BLaER1 (cell line): ENCODE data around the gene ZEB1.

Experiments
- H3K27ac ChIP-seq: shearing (Covaris generic); formaldehyde crosslinking; 2 replicates; pipeline ENCODE4 v1.8.1; 2022
- H3K27me3 ChIP-seq: shearing (Covaris generic); formaldehyde crosslinking; 2 replicates; pipeline ENCODE4 v1.8.1; 2022
- H3K36me3 ChIP-seq: shearing (Covaris generic); formaldehyde crosslinking; 2 replicates; pipeline ENCODE4 v1.8.1; 2022
- H3K4me1 ChIP-seq: shearing (Covaris generic); formaldehyde crosslinking; 2 replicates; pipeline ENCODE4 v1.8.1; 2022
- H3K4me2 ChIP-seq: shearing (Covaris generic); formaldehyde crosslinking; 2 replicates; pipeline ENCODE4 v1.8.1; 2022
- H3K4me3 ChIP-seq: shearing (Covaris generic); formaldehyde crosslinking; 2 replicates; pipeline ENCODE4 v1.8.1; 2022
- H3K9ac ChIP-seq: shearing (Covaris generic); formaldehyde crosslinking; 2 replicates; pipeline ENCODE4 v1.8.1; 2022
- H3K9me3 ChIP-seq: shearing (Covaris generic); formaldehyde crosslinking; 2 replicates; pipeline ENCODE4 v1.8.1; 2022
- H4K20me1 ChIP-seq: shearing (Covaris generic); formaldehyde crosslinking; 2 replicates; pipeline ENCODE4 v1.8.1; 2022
- Cebpa-rat ChIP-seq: shearing (Covaris generic); IDR thresholded peaks from 2 replicates; pipeline ENCODE4 v1.8.1; 2022

The ZEB1 gene

DNA sequence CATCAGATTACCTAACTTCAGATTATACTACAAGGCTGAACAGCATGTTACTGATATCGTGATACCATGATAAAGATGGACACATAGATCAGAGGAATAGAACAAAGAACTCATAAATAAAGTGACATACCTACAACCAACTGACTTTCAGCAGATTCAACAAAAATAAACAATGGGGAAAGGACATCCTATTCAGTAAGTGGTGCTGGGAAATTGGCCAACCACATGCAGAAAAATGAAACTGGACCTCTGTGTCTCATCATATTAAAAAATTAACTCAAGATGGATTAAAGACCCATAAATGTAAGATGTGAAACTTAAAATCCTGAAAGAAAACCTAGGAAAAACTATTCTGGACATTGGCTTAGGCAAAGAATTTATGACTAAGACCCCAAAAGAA lies 158.6 kb downstream of the ZEB1 start:
- Histone ChIP-seq H3K9me3 (peaks cover 7% of the 10 kb centered on the region; the same call in 1 of the 2 replicates), H4K20me1 (no peaks in the 10 kb centered on the region), H3K4me2 (no peak overlapping the region), H3K27me3 (no peaks in the 10 kb centered on the region), H3K9ac (no peak overlapping the region), H3K27ac (no peak overlapping the region), H3K4me3 (no peak overlapping the region), H3K36me3 (no peaks in the 10 kb centered on the region), H3K4me1 (no peaks in the 10 kb centered on the region)
- TF ChIP-seq Cebpa-rat = no peak

GRCh38 chr10:31479752-31480151 lies 160.7 kb downstream of the ZEB1 start:
- TF ChIP-seq Cebpa-rat = no peak
- Histone ChIP-seq H3K4me2 (no peak overlapping the region), H3K27me3 (no peaks in the 10 kb centered on the region)

GRCh38 chr10:31483546-31483945 lies 164.5 kb downstream of the ZEB1 start:
- H4K20me1 ChIP-seq = no peaks in the 10 kb centered on the region
- no peaks in the 10 kb centered on the region for H3K36me3 ChIP-seq
- no peak overlapping the region for H3K9ac ChIP-seq
- no peak overlapping the region for H3K27ac ChIP-seq
- TF ChIP-seq Cebpa-rat = no peak
- H3K27me3 ChIP-seq = no peaks in the 10 kb centered on the region
- H3K4me3 ChIP-seq = no peak overlapping the region
- H3K9me3 ChIP-seq = no peaks in the 10 kb centered on the region
- H3K4me1 ChIP-seq = no peaks in the 10 kb centered on the region
- no peak overlapping the region for H3K4me2 ChIP-seq

More at GRCh38 chr10:31479752-31480151, 160.7 kb downstream of the ZEB1 start:
- Histone ChIP-seq H4K20me1 (no peaks in the 10 kb centered on the region), H3K9ac (no peak overlapping the region), H3K36me3 (no peaks in the 10 kb centered on the region), H3K27ac (no peak overlapping the region), H3K4me3 (no peak overlapping the region), H3K4me1 (no peaks in the 10 kb centered on the region), H3K9me3 (peaks cover 7% of the 10 kb centered on the region; the same call in 1 of the 2 replicates)

GRCh38 chr10:31484431-31485135 lies 165.6 kb downstream of the ZEB1 start:
- no peak for TF ChIP-seq Cebpa-rat
- H3K27ac ChIP-seq = no peak overlapping the region
- no peak overlapping the region for H3K9ac ChIP-seq
- no peaks in the 10 kb centered on the region for H3K9me3 ChIP-seq
- no peaks in the 10 kb centered on the region for H3K27me3 ChIP-seq
- no peaks in the 10 kb centered on the region for H3K36me3 ChIP-seq
- no peak overlapping the region for H3K4me3 ChIP-seq
- no peaks in the 10 kb centered on the region for H4K20me1 ChIP-seq
- no peaks in the 10 kb centered on the region for H3K4me1 ChIP-seq
- no peak overlapping the region for H3K4me2 ChIP-seq

- no peaks in the 10 kb centered on the region for H3K27me3 ChIP-seq
- H3K4me1 ChIP-seq = no peaks in the 10 kb centered on the region
- no peak for TF ChIP-seq Cebpa-rat
- H3K36me3 ChIP-seq = no peaks in the 10 kb centered on the region
- H4K20me1 ChIP-seq = no peaks in the 10 kb centered on the region
- H3K9me3 ChIP-seq = no peaks in the 10 kb centered on the region; the same call in 1 of the 2 replicates
- no peak overlapping the region for H3K4me3 ChIP-seq
- no peak overlapping the region for H3K27ac ChIP-seq
- H3K4me2 ChIP-seq = no peak overlapping the region
- H3K9ac ChIP-seq = no peak overlapping the region
Observed at GRCh38 chr10:31490858-31491504, 172.0 kb downstream of the ZEB1 start.

DNA sequence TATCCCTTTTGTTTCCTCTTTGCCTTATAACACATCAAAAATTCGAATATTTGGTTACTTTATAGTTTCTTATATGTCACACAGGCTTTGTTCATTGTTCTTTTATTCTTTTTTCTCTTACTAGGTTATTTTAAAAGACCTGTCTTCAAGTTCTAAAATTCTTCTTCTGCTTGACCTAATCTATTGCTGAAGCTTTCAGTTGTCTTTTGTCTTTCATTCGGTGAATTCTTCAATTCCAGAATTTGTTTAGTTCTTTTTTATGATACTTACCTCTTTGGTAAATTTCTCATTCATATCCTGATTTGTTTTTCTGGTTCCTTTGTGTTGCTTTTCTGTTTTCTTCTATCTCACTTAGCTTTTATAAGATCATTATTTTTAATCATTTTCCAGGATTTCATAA lies 188.4 kb downstream of the ZEB1 start:
- Histone ChIP-seq H3K4me2 (no peak overlapping the region), H3K4me3 (no peak overlapping the region), H3K9ac (no peak overlapping the region), H3K36me3 (peaks cover 10% of the 10 kb centered on the region; the same call in 1 of the 2 replicates), H3K4me1 (no peaks in the 10 kb centered on the region), H3K27me3 (no peaks in the 10 kb centered on the region), H3K9me3 (peaks cover 31% of the 10 kb centered on the region), H4K20me1 (no peaks in the 10 kb centered on the region), H3K27ac (no peak overlapping the region)
- no peak for TF ChIP-seq Cebpa-rat

DNA sequence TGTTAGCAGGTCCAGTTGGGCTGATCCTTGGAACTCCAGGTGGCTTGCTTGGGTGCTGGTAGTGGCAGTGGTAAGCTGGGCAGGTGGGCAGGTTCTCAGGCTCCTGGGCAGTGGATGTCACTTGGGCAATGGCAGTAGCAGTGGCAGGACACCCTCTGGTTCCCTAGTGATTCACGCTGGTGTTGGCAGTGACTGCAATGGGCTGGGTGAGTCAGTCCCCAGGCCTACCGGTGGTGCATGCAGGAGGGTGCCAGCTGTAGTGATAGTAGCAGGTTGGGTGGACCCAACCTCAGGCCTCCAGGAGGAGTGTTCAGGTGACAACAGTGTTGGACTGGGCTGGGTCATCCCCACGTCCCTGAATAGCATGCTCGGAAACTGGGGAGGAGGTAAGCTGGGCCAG lies 189.2 kb downstream of the ZEB1 start:
- peaks cover 31% of the 10 kb centered on the region for H3K9me3 ChIP-seq
- peaks cover 10% of the 10 kb centered on the region; the same call in 1 of the 2 replicates for H3K36me3 ChIP-seq
- H3K27me3 ChIP-seq = no peaks in the 10 kb centered on the region
- no peaks in the 10 kb centered on the region for H4K20me1 ChIP-seq
- H3K9ac ChIP-seq = no peak overlapping the region
- no peak for TF ChIP-seq Cebpa-rat
- H3K27ac ChIP-seq = no peak overlapping the region
- H3K4me2 ChIP-seq = no peak overlapping the region
- no peak overlapping the region for H3K4me3 ChIP-seq
- no peaks in the 10 kb centered on the region for H3K4me1 ChIP-seq

DNA sequence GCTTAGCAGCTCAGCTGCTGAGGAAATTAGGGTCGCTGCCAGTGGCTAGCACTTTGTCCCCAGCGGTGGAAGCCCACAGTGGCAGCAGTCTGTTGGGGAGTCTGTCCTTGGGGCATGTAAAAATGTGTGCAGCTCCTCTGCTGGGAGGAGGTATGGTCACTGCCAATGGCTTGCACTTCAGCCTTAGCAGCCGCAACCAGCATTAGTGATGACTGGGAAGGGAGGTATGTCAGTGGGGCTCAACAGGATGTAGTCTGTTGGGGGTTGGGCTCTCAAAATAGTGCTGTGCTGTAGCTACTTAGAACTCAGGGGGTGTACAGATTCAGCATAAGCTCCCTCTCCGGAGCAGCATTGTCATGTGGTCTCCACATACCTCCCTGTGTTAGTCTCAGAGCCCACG lies 189.9 kb downstream of the ZEB1 start:
- Histone ChIP-seq H3K27me3 (no peaks in the 10 kb centered on the region), H3K4me2 (no peak overlapping the region), H3K36me3 (peaks cover 10% of the 10 kb centered on the region; the same call in 1 of the 2 replicates), H4K20me1 (no peaks in the 10 kb centered on the region), H3K4me1 (no peaks in the 10 kb centered on the region), H3K9me3 (peaks cover 31% of the 10 kb centered on the region), H3K27ac (no peak overlapping the region), H3K4me3 (no peak overlapping the region), H3K9ac (no peak overlapping the region)
- no peak for TF ChIP-seq Cebpa-rat

DNA sequence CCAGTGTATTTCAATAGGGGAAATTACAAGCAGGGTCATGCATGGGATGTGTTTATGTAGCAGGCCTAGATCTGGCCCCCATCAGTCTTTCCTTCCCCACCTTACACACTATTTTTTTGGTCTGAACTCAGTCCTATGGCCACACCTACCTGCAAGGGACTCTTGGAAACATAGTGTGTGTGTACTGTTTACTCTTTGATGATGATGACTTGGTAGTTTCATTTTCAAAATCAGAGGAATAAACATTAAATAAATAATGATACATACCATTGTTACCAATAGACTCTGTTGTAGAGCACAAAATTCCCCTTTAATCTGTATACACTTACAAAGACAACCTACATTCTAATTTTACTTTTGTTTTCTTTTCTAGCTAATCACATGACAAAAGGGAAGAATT lies 191.0 kb downstream of the ZEB1 start:
- H3K27ac ChIP-seq = no peak overlapping the region
- peaks cover 31% of the 10 kb centered on the region for H3K9me3 ChIP-seq
- H3K4me2 ChIP-seq = no peak overlapping the region
- no peak for TF ChIP-seq Cebpa-rat
- H4K20me1 ChIP-seq = no peaks in the 10 kb centered on the region
- H3K4me1 ChIP-seq = no peaks in the 10 kb centered on the region
- H3K4me3 ChIP-seq = no peak overlapping the region
- H3K9ac ChIP-seq = no peak overlapping the region
- H3K36me3 ChIP-seq = peaks cover 10% of the 10 kb centered on the region; the same call in 1 of the 2 replicates
- H3K27me3 ChIP-seq = no peaks in the 10 kb centered on the region

DNA sequence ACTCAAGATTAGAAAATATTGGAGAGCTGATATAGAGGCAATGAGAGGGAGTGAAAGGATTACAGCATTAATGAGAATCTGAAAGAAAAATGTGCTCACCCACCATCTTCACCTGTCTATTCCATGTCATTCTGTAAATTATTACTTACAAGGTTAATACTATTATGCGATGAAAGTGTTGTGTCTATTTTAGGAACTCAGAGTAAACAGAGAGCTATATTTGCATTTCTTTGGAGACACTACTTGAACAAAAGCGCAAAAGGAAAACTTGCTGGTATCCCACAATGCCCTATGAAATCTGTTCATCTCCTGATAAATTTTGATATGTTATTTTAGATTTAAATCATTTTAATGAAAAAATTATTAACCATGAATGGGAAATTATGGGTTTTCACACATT lies 196.1 kb downstream of the ZEB1 start:
- Histone ChIP-seq H3K4me2 (no peak overlapping the region), H3K27ac (no peak overlapping the region), H3K4me3 (no peak overlapping the region), H3K4me1 (no peaks in the 10 kb centered on the region), H3K9ac (no peak overlapping the region), H4K20me1 (no peaks in the 10 kb centered on the region), H3K9me3 (no peaks in the 10 kb centered on the region), H3K36me3 (peaks cover 2% of the 10 kb centered on the region; the same call in 1 of the 2 replicates), H3K27me3 (no peaks in the 10 kb centered on the region)
- no peak for TF ChIP-seq Cebpa-rat
